Right cardiac atrium (tissue), 5 donors: Measurements from ENCODE around the gene SIPA1L3. TPM values are rescaled to one million over a fixed set of nuclear protein-coding genes. Genes with fewer than 3 reads are reported as not detected.

Experiments
- ATAC-seq, 2 donors: fragments of 200-7000 bp; cut with Tn5 transposase; one replicate each; pipeline versions ENCODE4 v1.8.0 to v1.9.1; 2020; ENCODE audit warnings: moderate library complexity in 2 of 2, mild to moderate bottlenecking in 1 of 2
- DNase-seq, 3 donors: peaks; one replicate each; pipeline ENCODE4 v3.0.0-alpha.2; 2020
- H3K27ac ChIP-seq: one replicate; pipeline ENCODE4 v1.5.1; 2013; ENCODE audit warnings: mild to moderate bottlenecking, low read length, control low read depth, moderate library complexity
- H3K27me3 ChIP-seq: one replicate; pipeline ENCODE4 v1.6.1; 2013; ENCODE audit not compliant: control insufficient read depth, insufficient read depth
- H3K4me1 ChIP-seq: one replicate; pipeline ENCODE4 v1.6.1; 2013; ENCODE audit warnings: low read length; ENCODE audit not compliant: control insufficient read depth, insufficient read depth
- H3K4me3 ChIP-seq: one replicate; pipeline ENCODE4 v1.5.1; 2013; ENCODE audit warnings: low read length, control low read depth
- H3K9me3 ChIP-seq: one replicate; pipeline ENCODE4 v1.6.1; 2013; ENCODE audit warnings: low read length; ENCODE audit not compliant: control insufficient read depth
- WGBS: extraction: QIAGEN DNeasy Blood & Tissue Kit; methylation state at CpG from one replicate; pipeline ENCODE4 v1.1.7; 2013; 5-methylcytosine and 5-hydroxymethylcytosine counted together
- intact Hi-C, 4 donors: fragments of 100-400 bp; cut with DNase I; formaldehyde crosslinking; loops; one replicate each; pipeline versions ENCODE4 v1.11.0 to v1.14.0; 2022 to 2023
- polyA plus RNA-seq: library from polyadenylated mRNA; stranded (reverse); fragments of 200-250 nt; gene quantifications from one replicate; pipeline ENCODE4 v1.2.3, GENCODE V29; 2013
- total RNA-seq, 4 donors: library from RNA; stranded (reverse); fragmentation: NEBNext Ultra II Directional; extraction: Animal tissue kit (Norgen Biotek cat#: 25700); gene quantifications; one replicate each; pipeline ENCODE4 v1.2.1, GENCODE V29; 2021
- donor health status: healthy with polysubstance abuse.
- donor health status: DM: no; HTN: yes; CAD: no.
- donor health status: DM: no; HTN: no; CAD: no.
- donor health status: DM: no; HTN: yes; CAD: no; lungs with severe emphysema.
- donor health status: DM: yes; HTN: yes; CAD: no.

The SIPA1L3 gene
- total and polyA plus RNA-seq, 5 donors, result 7.5 to 19.8 (median 10.2) TPM

DNA sequence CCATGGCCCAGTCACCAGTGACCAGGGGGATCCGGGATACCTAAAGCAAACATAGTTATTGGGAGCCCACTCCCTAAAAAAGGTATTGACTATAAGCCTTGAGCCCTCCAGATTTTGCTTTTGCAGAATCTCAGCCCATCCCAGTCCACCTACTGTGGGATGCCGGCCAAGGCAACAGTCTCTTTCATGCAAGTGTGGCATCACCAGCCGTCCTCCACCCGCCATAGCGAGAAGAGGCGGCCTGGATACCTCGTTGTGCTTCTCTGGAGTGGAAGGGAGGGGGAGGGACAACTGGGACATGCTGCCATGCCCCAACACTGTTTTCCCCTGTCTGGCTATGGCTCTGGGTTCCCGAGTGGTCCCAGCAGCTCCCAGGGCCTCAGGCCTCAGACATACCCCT, 193.6 kb downstream of the SIPA1L3 start:
- DNase-seq (no peak), ATAC-seq (no peak)
- Histone ChIP-seq H3K4me1 (no peaks in the 10 kb centered on the region), H3K4me3 (no peak overlapping the region), H3K9me3 (no peaks in the 10 kb centered on the region), H3K27ac (no peak overlapping the region), H3K27me3 (no peaks in the 10 kb centered on the region)
- WGBS, result 97% methylated on average over 8 of the region's 8 CpGs
- intact Hi-C loops, result no loop called here

- intact Hi-C loops, result no loop called here
- DNase-seq (no peak), ATAC-seq (no peak)
- Histone ChIP-seq H3K4me3 (no peak overlapping the region), H3K4me1 (no peaks in the 10 kb centered on the region), H3K27ac (no peak overlapping the region), H3K9me3 (no peaks in the 10 kb centered on the region), H3K27me3 (no peaks in the 10 kb centered on the region)
- 96% methylated on average over 10 of the region's 10 CpGs for WGBS
These were observed 194.7 kb downstream of the SIPA1L3 start for GRCh38 chr19:38101723-38102122.

DNA sequence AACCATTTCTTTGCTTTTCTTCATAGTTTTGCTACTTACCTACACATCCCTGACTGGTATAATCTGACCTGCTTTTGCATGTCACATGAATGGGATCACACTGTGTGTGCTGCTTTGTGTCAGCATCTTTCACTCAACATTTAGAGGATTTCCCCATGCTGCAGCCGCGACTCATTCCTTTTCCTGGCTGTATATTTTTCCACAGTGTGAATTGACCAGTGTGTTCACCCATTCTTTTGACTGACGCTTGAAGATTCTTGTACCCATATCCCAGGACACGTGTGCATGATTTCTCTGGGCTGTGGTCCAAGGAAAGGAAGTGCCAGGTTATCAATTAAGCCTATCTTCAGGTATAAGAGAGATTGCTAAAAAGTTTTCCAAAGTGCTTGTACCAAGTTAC, 198.6 kb downstream of the SIPA1L3 start:
- Histone ChIP-seq H3K4me3 (no peak overlapping the region), H3K9me3 (no peaks in the 10 kb centered on the region), H3K27ac (no peak overlapping the region), H3K27me3 (no peaks in the 10 kb centered on the region), H3K4me1 (no peaks in the 10 kb centered on the region)
- ATAC-seq (no peak), DNase-seq (no peak)
- 92% methylated on average over 4 of the region's 4 CpGs for whole genome bisulfite sequencing
- intact Hi-C loops, result no loop called here

DNA sequence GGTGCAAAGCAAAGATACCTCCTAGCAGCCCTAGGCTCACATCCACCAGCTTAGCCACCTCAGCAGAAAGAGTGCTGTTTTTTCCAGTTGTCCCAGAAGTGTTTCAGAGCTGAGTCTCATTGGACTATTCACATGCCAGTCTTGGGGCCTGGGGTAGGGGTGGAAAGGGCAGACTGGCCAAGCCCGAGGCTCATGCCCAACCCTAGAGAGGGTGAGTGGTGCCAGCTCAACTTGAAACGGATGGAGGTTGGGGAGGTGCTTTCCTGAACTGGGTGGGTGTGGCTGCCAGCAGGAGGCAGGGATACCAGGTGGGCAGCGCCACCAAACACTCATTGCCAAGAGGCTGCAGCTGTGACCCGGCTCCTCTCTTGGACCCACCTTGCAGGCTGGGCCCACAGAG, 200.1 kb downstream of the SIPA1L3 start:
- intact Hi-C loops, result no loop called here
- Histone ChIP-seq H3K4me3 (no peak overlapping the region), H3K4me1 (no peaks in the 10 kb centered on the region), H3K27me3 (no peaks in the 10 kb centered on the region), H3K9me3 (no peaks in the 10 kb centered on the region), H3K27ac (no peak overlapping the region)
- 87% methylated on average over 4 of the region's 4 CpGs for WGBS
- ATAC-seq (no peak), DNase-seq (no peak)

GRCh38 chr19:38111898-38112297, 204.9 kb downstream of the SIPA1L3 start:
- Histone ChIP-seq H3K4me3 (no peak overlapping the region), H3K27me3 (no peaks in the 10 kb centered on the region), H3K4me1 (no peaks in the 10 kb centered on the region), H3K9me3 (no peaks in the 10 kb centered on the region), H3K27ac (no peak overlapping the region)
- intact Hi-C loops, result no loop called here
- DNase-seq (no peak), ATAC-seq (no peak)
- 97% methylated on average over 9 of the region's 9 CpGs for WGBS

DNA sequence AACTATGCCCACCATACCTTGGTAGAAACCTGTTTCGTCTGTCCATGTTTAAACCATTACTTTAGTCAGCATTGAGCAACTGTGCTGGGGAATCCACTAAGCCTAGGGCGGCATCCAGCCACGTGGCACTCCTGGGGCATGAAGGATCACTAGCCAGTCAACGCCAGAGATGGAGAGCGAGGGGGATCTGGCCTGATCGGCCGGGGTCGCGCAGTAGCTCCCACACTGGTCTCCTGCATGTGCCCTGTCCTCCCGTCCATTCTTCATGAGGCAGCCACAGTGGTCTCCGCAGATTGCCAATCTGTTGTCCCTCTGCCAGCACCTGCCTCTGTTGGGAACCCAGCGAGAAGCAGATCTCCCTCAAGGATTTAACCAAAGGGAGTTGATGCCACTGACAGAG, 207.6 kb downstream of the SIPA1L3 start:
- no peaks in the 10 kb centered on the region for H3K27me3 ChIP-seq
- 93% methylated on average over 12 of the region's 12 CpGs for WGBS
- H3K4me1 ChIP-seq, result no peaks in the 10 kb centered on the region
- no peak overlapping the region for H3K27ac ChIP-seq
- intact Hi-C loops, result no loop called here
- ATAC-seq (no peak), DNase-seq (no peak)
- no peaks in the 10 kb centered on the region for H3K9me3 ChIP-seq
- no peak overlapping the region for H3K4me3 ChIP-seq

DNA sequence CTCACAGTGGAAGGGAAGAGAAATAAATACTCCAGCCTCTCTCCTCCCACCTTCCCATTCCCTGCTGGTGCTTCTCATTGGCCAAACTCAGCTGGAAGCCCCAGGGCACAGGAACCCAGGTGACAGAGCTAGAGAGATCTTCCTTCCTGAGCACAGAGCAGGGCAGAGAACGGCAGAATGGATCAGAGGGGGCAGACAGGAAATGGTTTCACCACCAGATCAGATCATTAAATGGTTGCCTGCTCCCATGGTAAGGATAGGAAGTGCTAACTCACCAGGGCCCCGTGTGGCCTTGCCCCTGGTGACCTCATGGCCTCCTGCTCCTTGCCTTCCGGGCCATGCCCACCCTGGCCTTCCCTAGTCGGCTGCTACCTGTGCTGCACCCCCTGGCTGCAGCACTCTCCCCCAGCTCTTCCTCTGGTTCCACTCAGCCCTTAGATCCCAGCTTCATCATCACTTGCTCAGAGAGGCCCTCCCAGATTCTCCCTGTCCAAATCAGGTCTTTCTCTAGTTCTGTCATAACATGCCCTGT, 208.3 kb downstream of the SIPA1L3 start:
- Histone ChIP-seq H3K4me1 (no peaks in the 10 kb centered on the region), H3K27me3 (no peaks in the 10 kb centered on the region), H3K4me3 (no peak overlapping the region), H3K9me3 (no peaks in the 10 kb centered on the region), H3K27ac (no peak overlapping the region)
- intact Hi-C loops, result no loop called here
- no peak for DNase-seq
- 67% methylated on average over 4 of the region's 4 CpGs for WGBS
- no peak for ATAC-seq

DNA sequence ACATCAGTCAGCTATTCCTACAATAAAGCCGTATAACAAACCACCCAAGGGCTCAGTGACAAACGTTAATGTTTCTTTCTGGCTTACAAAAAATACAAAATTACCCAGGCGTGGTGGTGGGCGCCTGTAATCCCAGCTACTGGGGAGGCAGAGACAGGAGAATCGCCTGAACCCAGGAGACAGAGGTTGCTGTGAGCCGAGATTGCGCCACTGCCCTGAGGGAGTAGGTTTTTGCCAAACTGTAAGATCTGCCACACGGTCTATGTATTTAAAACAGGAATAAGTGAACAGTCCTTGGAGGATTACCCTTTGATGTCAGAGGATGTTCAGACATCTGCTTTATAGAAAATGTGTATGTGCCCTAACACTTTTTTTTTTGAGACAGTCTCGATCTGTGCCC, 211.2 kb downstream of the SIPA1L3 start:
- Histone ChIP-seq H3K4me3 (no peak overlapping the region), H3K27ac (no peak overlapping the region), H3K27me3 (no peaks in the 10 kb centered on the region), H3K4me1 (no peaks in the 10 kb centered on the region), H3K9me3 (no peaks in the 10 kb centered on the region)
- DNase-seq (no peak), ATAC-seq (no peak)
- WGBS, result 94% methylated on average over 9 of the region's 9 CpGs
- intact Hi-C loops, result no loop called here

DNA sequence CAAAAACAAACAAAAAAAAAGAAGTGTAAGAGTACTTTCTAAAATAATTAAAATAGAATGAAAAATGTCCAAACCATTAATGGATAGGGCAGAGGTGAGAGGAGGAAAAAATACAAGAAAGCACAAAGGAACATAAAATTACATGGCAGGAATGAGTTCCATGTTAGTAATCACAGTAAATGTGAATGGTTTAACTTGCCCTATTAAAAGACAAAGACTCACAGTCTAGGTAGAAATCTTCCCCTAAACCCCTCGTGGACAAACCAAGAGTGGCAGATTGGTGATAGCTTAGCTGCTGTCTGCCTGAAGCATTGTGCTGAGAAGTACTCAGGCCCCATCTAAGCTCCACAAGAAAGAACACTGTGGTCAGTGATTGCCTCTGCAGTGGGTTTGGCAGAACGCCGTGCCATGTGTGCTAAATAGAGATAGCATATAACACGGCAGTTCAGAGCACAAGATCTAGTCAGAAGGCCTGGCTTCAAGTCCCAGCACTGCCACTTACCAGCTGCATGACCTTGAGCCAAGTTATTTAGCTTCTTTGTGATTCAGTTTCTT, 213.5 kb downstream of the SIPA1L3 start:
- H3K9me3 ChIP-seq, result no peaks in the 10 kb centered on the region
- intact Hi-C loops, result no loop called here
- no peak for DNase-seq
- 94% methylated on average over 4 of the region's 4 CpGs for WGBS
- no peaks in the 10 kb centered on the region for H3K4me1 ChIP-seq
- no peak overlapping the region for H3K27ac ChIP-seq
- no peak overlapping the region for H3K4me3 ChIP-seq
- no peak for ATAC-seq
- H3K27me3 ChIP-seq, result no peaks in the 10 kb centered on the region

GRCh38 chr19:38122402-38123093, 215.5 kb downstream of the SIPA1L3 start:
- DNase-seq, result no peak
- H3K27ac ChIP-seq, result no peak overlapping the region
- ATAC-seq, result no peak
- no peaks in the 10 kb centered on the region for H3K9me3 ChIP-seq
- 94% methylated on average over 24 of the region's 24 CpGs for WGBS
- intact Hi-C loops, result no loop called here
- H3K27me3 ChIP-seq, result no peaks in the 10 kb centered on the region
- H3K4me1 ChIP-seq, result no peaks in the 10 kb centered on the region
- no peak overlapping the region for H3K4me3 ChIP-seq

DNA sequence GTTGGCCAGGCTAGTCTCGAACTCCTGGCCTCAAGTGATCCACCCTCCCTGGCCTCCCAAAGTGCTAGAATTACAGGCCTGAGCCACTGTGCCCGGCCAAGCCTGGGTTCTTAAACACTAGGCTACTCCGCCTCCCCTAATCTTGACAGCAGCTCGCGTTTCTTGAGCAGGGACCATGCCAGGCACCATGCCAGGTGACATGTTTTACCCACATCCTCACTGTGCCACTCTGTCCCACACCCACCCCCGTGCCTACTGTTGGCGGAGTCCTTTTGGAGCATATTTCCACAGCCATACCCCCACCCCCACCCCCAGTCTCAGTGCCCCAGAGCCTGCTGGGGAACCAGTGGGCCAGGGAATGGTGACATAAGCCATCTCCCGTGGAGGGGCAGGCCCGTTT, 218.2 kb downstream of the SIPA1L3 start:
- Histone ChIP-seq H3K27ac (no peak overlapping the region), H3K4me1 (no peaks in the 10 kb centered on the region), H3K27me3 (no peaks in the 10 kb centered on the region), H3K9me3 (no peaks in the 10 kb centered on the region), H3K4me3 (no peak overlapping the region)
- intact Hi-C loops, result no loop called here
- ATAC-seq (no peak), DNase-seq (no peak)
- WGBS, result 87% methylated on average over 9 of the region's 9 CpGs
